GM11168 (cell line): ENCODE measurements around the gene TMEM178A.
"Not testable (repeated sequence)": the region's sequence is repeated elsewhere in the genome, so short reads cannot be mapped to it uniquely, and the experiment has no call there.

Experiments
- in situ Hi-C: fragments of 300-500 bp; cut with MboI; formaldehyde crosslinking; loops from one replicate; pipeline ENCODE4 v1.12.0; 2022; ENCODE audit warnings: low sequenced_read_pairs; ENCODE audit not compliant: unreplicated experiment

Gene TMEM178A

DNA sequence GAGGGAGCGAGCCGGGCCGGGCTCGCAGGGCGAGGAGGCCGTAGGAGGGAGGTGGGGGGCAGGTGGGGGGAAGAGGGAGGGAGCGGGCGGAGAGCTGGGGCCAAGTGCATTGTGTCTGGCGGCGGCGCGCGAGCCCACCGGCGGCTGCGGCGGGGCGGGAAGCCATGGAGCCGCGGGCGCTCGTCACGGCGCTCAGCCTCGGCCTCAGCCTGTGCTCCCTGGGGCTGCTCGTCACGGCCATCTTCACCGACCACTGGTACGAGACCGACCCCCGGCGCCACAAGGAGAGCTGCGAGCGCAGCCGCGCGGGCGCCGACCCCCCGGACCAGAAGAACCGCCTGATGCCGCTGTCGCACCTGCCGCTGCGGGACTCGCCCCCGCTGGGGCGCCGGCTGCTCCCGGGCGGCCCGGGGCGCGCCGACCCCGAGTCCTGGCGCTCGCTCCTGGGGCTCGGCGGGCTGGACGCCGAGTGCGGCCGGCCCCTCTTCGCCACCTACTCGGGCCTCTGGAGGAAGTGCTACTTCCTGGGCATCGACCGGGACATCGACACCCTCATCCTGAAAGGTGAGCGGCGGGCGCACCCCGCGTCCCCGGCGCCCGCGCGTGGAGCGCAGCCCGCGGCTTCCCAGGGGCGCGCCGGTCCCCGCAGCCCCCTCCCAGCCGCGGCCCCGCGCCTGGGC is at the start of gene TMEM178A:
Gene TMEM178A (plus strand): TSS at position 107 of the 680 bp plus-strand sequence. CDS start 58 bp downstream, at position 165.
- in situ Hi-C loops, result no loop called here

DNA sequence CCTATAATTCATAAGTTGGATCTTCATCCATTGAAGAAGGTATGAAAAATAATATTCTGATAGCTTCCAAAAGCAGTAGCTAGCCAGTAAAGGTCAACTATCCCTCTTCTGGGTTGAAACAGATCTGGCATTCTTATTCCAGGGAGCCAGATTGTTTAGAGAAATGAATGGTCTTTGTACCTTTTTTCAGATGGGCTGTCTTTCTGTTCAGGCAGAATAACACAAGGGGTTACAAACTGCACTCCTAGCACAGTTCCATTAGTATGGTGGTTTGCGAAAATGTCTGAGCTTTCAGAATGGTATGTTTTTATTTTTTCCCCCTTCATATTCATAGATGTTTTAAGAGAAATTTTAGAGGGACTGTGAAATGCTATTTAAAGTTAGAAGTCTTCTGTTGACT is 47.5 kb upstream of the TMEM178A start:
- in situ Hi-C loops, result loop anchor here (10.0 kb wide), 1 partner anchor 67 kb away; no protein-coding TSS in a partner anchor

GRCh38 chr2:39618736-39619135 is 47.0 kb upstream of the TMEM178A start:
- in situ Hi-C loops, result loop anchor here (10.0 kb wide), 1 partner anchor 66 kb away; no protein-coding TSS in a partner anchor

GRCh38 chr2:39620067-39620466 is 45.6 kb upstream of the TMEM178A start:
- in situ Hi-C loops, result no loop called here

GRCh38 chr2:39621596-39621995 is 44.1 kb upstream of the TMEM178A start:
- in situ Hi-C loops, result no loop called here

DNA sequence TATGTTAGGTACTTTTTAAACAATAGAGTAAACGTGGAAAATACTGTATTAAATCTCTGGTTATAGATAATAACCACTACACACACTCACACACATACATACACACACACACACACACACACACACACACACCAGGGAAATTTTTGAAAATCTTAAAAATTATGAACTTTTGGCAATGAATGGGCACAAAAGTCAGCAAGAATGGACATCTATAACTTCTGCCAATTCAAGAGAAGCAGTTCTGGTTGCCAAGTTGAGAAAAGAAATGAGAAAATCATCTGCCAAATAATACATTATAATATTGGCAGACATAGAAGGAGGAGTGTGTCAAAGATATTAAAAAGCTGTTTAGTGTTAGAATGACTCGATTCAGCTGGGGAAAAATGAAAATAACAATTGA is 42.9 kb upstream of the TMEM178A start:
- in situ Hi-C loops, result no loop called here

DNA sequence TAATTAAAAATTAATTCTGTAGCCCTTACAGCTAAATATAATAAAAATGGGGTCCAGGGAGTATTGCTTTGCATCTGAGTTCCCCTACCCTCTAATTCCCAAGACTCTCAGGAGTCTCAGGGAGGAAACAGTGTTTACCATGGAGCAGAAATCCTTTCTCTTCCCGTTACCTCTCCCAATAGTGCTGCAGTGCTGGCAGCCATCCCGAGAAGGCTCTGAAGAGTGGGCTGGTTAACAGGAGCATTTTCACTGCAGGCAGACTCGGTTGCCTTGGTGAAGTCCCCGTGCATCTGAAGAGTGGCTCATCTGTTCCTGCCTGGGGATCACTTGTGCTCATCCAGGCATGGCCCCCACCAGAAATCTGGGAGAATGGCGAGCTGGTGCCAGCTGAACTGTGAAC is 41.8 kb upstream of the TMEM178A start:
- in situ Hi-C loops, result no loop called here

- in situ Hi-C loops, result no loop called here
Observed at GRCh38 chr2:39625193-39625926, 40.4 kb upstream of the TMEM178A start.

- in situ Hi-C loops, result no loop called here
Observed at GRCh38 chr2:39625927-39626270, 39.8 kb upstream of the TMEM178A start.

DNA sequence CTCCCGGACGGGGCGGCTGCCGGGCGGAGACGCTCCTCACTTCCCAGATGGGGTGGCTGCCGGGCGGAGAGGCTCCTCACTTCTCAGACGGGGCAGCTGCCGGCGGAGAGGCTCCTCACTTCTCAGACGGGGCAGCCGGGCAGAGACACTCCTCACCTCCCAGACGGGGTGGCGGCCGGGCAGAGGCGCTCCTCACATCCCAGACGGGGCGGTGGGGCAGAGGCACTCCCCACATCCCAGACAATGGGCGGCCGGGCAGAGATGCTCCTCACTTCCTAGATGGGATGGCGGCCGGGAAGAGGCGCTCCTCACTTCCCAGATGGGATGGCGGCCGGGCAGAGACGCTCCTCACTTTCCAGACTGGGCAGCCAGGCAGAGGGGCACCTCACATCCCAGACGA is 37.4 kb upstream of the TMEM178A start:
- in situ Hi-C loops, result not testable (repeated sequence)

DNA sequence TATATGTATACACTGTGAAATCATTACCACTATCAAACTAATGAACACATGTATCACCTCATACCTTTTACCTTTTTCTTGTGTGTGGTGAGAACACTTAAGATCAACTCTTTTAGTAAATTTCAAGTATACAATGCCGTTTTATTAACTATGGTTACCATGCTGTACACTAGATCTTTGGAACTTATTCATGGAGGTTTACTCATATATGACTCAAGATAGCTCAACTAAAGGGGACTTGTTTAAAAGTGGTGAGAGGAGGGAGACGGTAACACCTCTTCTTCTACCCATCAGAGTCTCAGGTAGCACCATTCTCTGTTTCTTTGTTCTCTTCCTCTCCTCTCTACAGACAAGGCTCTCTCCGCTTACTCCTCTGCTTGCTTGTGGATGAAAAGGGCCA is 36.1 kb upstream of the TMEM178A start:
- in situ Hi-C loops, result no loop called here

DNA sequence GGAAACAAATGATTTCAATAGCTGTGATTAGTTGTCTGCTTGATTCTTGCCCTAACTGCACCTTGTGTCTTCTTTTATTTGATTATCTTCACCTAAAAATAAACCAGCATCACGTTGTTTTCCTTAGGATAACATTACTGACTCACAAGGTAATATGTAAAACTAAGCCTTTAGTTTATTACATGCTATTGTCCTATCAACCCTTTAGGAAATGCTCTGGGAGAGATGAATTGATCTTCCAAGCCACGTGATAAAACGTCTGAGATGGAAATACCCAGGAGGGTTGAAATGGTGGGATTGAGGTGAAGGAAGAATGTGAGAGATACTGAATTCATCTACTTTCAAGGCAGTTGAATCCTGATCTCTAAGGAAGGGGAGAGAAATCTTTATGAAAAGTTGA is 34.5 kb upstream of the TMEM178A start:
- in situ Hi-C loops, result no loop called here

GRCh38 chr2:39631718-39632117 is 34.0 kb upstream of the TMEM178A start:
- in situ Hi-C loops, result no loop called here

DNA sequence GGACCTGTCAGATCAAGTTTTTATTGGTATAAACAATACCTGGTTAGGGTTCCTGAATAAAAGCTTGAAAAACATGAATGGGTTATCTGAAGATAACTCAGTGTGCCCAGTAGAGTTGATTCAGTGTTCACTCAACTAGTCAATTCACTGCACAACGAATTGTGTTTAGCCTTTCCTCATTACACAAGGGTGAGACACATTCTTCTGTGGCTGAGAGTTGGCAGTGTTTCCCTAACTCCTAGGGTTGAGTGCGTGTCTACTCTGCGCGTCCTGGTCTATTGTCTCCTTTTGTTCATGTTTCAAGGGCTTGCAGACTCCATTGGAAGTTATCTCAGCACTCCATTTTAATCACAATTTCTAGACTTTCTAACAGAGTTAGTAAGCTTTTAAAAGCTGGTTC is 32.8 kb upstream of the TMEM178A start:
- in situ Hi-C loops, result no loop called here

DNA sequence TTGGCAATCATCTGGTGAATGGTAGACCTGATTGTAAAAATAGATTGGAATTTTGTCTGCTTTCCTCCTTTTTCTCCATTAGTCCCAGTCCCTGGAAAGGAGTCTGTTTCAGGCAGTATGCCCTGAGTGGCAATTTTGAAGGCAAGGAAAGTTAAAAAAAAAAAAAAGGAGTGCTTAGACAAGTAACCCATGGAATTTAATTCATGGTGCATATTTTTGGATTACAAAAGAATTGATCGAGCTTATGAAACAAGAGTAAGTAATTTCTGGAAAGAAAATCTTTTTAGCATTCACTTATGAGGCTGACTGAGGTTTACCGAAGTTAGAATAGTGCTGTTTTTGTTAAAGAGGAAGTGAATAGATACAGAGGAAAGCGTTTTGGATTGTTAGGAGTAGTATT is 29.4 kb upstream of the TMEM178A start:
- in situ Hi-C loops, result no loop called here

- in situ Hi-C loops, result no loop called here
Observed at GRCh38 chr2:39638581-39638980, 27.1 kb upstream of the TMEM178A start.

- in situ Hi-C loops, result no loop called here
Observed at GRCh38 chr2:39640107-39640506, 25.6 kb upstream of the TMEM178A start.

GRCh38 chr2:39640681-39641080 is 25.0 kb upstream of the TMEM178A start:
- in situ Hi-C loops, result no loop called here

DNA sequence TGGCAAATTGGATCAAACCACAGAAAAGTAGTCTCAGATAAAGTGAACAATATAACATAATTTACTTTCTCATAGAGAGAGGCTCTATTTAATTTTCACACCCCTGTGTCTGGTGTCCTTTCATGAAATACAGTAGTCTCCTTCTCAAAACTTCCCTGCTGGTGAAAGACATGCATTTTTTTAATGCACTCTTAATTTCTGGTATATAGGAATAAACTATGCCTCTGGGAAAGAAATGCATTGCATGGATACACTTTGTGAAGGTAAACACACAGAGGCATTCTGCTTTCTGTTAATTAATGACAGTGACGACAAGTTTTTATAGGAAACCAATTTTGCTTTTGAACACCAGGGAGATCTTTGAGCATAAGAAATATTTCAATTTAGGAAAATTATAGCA is 24.1 kb upstream of the TMEM178A start:
- in situ Hi-C loops, result no loop called here

DNA sequence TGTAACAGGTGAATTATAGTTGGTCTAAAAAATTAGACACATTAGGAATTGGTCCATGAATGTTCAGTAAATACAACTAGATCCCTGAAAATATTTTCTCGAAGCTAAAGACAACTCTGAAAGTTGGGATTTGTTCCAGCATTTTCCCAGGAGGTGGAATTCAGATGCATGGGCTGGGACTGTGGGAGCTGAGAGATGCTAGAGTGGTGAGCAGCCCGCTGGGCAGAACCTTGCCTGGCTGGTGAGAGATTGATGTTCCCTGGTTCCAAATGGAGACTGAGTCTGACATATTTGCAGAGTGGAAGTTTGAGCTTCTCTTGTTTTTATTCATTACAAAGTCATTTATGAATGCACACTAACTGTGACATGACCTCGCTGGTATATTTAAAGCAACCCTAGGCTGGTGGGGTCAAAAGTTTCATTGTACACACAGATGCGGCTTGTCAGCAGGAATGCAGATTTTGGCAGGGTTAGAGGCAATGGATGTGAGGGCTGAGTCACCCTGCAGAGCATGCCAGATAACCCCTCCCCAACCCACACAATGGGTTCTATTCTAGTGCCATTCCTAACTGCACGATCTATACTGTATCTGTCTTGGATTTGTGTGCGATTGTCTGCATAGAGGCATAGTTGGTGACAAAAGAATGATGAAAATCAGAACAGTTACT is 23.5 kb upstream of the TMEM178A start:
- in situ Hi-C loops, result no loop called here

GRCh38 chr2:39645826-39646225 is 19.9 kb upstream of the TMEM178A start:
- in situ Hi-C loops, result no loop called here
